Gastrocnemius medialis (tissue), 4 donors: ENCODE data around the gene CACNA2D1.

Source experiments
- POLR2A ChIP-seq, 2 donors: fragments of 450-650 bp; IDR thresholded peaks; one replicate each; pipeline ENCODE4 v1.6.1; 2017; ENCODE audit warnings: antibody characterized with exemption in 2 of 2, mild to moderate bottlenecking in 2 of 2, moderate library complexity in 2 of 2
- TF ChIP-seq, protein P1 (sequence below), 5 experiments: fragments of 450-650 bp in 3 of 5; fragments of 200-600 bp in 2 of 5; sonication (generic) in 2 of 5; IDR thresholded peaks in 4 of 5; conservative IDR thresholded peaks in 1 of 5; 1 replicate in 4 of 5; 2 replicates in 1 of 5; pipeline ENCODE4 v1.5.1; 2016 to 2019; ENCODE audit warnings: antibody characterized with exemption in 5 of 5, mild to moderate bottlenecking in 3 of 5, moderate library complexity in 3 of 5

DNA sequence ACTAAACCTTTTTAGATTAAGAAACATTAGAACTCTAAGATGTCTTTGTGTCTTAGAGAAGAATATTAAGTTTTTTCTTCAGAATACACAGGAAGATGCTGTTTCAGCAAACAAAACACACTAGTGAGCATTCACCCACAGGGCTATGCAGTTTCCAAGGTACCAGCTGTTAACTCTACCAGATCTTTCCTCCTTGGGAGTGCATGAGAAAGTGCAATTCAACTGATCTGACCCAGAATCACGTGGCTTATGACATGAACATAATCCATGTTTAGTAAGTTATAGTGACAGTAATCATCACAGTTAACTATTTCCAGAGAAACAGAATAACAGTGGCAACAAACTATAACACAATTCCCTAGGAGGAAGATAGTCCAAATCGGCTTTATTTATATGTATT is 270.7 kb downstream of the CACNA2D1 start:
- no peak for TF ChIP-seq POLR2A (IDR thresholded peaks at IDR 0.05)
- TF ChIP-seq, protein P1, sequence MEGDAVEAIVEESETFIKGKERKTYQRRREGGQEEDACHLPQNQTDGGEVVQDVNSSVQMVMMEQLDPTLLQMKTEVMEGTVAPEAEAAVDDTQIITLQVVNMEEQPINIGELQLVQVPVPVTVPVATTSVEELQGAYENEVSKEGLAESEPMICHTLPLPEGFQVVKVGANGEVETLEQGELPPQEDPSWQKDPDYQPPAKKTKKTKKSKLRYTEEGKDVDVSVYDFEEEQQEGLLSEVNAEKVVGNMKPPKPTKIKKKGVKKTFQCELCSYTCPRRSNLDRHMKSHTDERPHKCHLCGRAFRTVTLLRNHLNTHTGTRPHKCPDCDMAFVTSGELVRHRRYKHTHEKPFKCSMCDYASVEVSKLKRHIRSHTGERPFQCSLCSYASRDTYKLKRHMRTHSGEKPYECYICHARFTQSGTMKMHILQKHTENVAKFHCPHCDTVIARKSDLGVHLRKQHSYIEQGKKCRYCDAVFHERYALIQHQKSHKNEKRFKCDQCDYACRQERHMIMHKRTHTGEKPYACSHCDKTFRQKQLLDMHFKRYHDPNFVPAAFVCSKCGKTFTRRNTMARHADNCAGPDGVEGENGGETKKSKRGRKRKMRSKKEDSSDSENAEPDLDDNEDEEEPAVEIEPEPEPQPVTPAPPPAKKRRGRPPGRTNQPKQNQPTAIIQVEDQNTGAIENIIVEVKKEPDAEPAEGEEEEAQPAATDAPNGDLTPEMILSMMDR (IDR thresholded peaks at IDR 0.05 in 4 of 5, conservative IDR thresholded peaks at IDR 0.05 in 1 of 5) = no peak
